SK-N-SH treated with all-trans-retinoic acid at 6 μM for 48 hours (cell line): ENCODE measurements around the gene ATP12A.

Experiments used
- ATAC-seq: fragments of 200-7000 bp; cut with Tn5 transposase; 3 replicates; pipeline ENCODE4 v1.9.1; 2020; ENCODE audit warnings: mild to moderate bottlenecking, moderate library complexity
- ARNTL ChIP-seq: fragments of 450-650 bp; formaldehyde crosslinking; IDR thresholded peaks from 2 replicates; pipeline ENCODE4 v1.5.0; 2020; ENCODE audit warnings: low read depth, mild to moderate bottlenecking, moderate library complexity, borderline replicate concordance
- CSDC2 ChIP-seq: fragments of 250-450 bp; sonication (Bioruptor Pico); IDR thresholded peaks from 2 replicates; pipeline ENCODE4 v1.5.0; 2020; ENCODE audit warnings: mild to moderate bottlenecking, moderate library complexity
- ESRRG ChIP-seq: fragments of 250-450 bp; sonication (Bioruptor Pico); IDR thresholded peaks from 2 replicates; pipeline ENCODE4 v1.6.1; 2021; ENCODE audit warnings: mild to moderate bottlenecking
- GLIS3 ChIP-seq: fragments of 250-450 bp; sonication (Bioruptor Pico); IDR thresholded peaks from 2 replicates; pipeline ENCODE4 v1.5.0; 2020; ENCODE audit warnings: mild to moderate bottlenecking, moderate library complexity
- ISL1 ChIP-seq: fragments of 250-450 bp; sonication (Bioruptor Pico); IDR thresholded peaks from 2 replicates; pipeline ENCODE4 v2.1.2; 2022; ENCODE audit warnings: mild to moderate bottlenecking, moderate library complexity
- OSR1 ChIP-seq: fragments of 250-450 bp; sonication (Bioruptor Pico); IDR thresholded peaks from 2 replicates; pipeline ENCODE4 v1.8.0; 2022; ENCODE audit warnings: moderate library complexity, mild to moderate bottlenecking, inconsistent platforms
- PPARA ChIP-seq: fragments of 250-450 bp; sonication (Bioruptor Pico); IDR thresholded peaks from 2 replicates; pipeline ENCODE4 v1.5.0; 2020; ENCODE audit warnings: mild to moderate bottlenecking, borderline replicate concordance
- RARB ChIP-seq: fragments of 250-450 bp; sonication (Bioruptor Pico); IDR thresholded peaks from 2 replicates; pipeline ENCODE4 v1.8.0; 2021; ENCODE audit warnings: mild to moderate bottlenecking, moderate library complexity
- SNAI2 ChIP-seq: fragments of 250-450 bp; sonication (Bioruptor Pico); IDR thresholded peaks from 2 replicates; pipeline ENCODE4 v1.5.0; 2020; ENCODE audit warnings: mild to moderate bottlenecking, moderate library complexity
- TCF4 ChIP-seq: fragments of 250-450 bp; sonication (Bioruptor Pico); IDR thresholded peaks from 2 replicates; pipeline ENCODE4 v1.8.0; 2021; ENCODE audit warnings: mild to moderate bottlenecking, moderate library complexity, borderline replicate concordance
- TOX ChIP-seq: fragments of 250-450 bp; sonication (Bioruptor Pico); IDR thresholded peaks from 2 replicates; pipeline ENCODE4 v1.8.0; 2021; ENCODE audit warnings: mild to moderate bottlenecking, moderate library complexity, borderline replicate concordance
- ZC3H10 ChIP-seq: fragments of 250-450 bp; sonication (Bioruptor Pico); IDR thresholded peaks from 2 replicates; pipeline ENCODE4 v1.5.1; 2021; ENCODE audit warnings: mild to moderate bottlenecking, moderate library complexity
- ZFP3 ChIP-seq: fragments of 250-450 bp; sonication (Bioruptor Pico); IDR thresholded peaks from 2 replicates; pipeline ENCODE4 v1.5.0; 2020; ENCODE audit warnings: mild to moderate bottlenecking, moderate library complexity
- ZFP30 ChIP-seq: fragments of 450-650 bp; formaldehyde crosslinking; IDR thresholded peaks from 2 replicates; pipeline ENCODE4 v1.5.0; 2022; ENCODE audit warnings: mild to moderate bottlenecking, moderate library complexity
- ZNF70 ChIP-seq: fragments of 450-650 bp; formaldehyde crosslinking; IDR thresholded peaks from 2 replicates; pipeline ENCODE4 v1.5.0; 2020; ENCODE audit warnings: mild to moderate bottlenecking, moderate library complexity
- ZNF8 ChIP-seq: fragments of 450-650 bp; formaldehyde crosslinking; IDR thresholded peaks from 2 replicates; pipeline ENCODE4 v1.5.0; 2020; ENCODE audit warnings: mild to moderate bottlenecking, moderate library complexity
- TF ChIP-seq, protein P1 (sequence below): fragments of 250-450 bp; sonication (Bioruptor Pico); IDR thresholded peaks from 2 replicates; pipeline ENCODE4 v1.8.0; 2021; ENCODE audit warnings: low read depth, mild to moderate bottlenecking, moderate library complexity, borderline replicate concordance
- TF ChIP-seq, protein P2 (sequence below): fragments of 250-450 bp; sonication (Bioruptor Pico); IDR thresholded peaks from 2 replicates; pipeline ENCODE4 v1.5.1; 2021; ENCODE audit warnings: mild to moderate bottlenecking, moderate library complexity
- TF ChIP-seq, protein P3 (sequence below): fragments of 250-450 bp; sonication (Bioruptor Pico); IDR thresholded peaks from 2 replicates; pipeline ENCODE4 v1.5.1; 2020; ENCODE audit warnings: low read depth, mild to moderate bottlenecking, moderate library complexity
- TF ChIP-seq, protein P4 (sequence below): fragments of 250-450 bp; sonication (Bioruptor Pico); IDR thresholded peaks from 2 replicates; pipeline ENCODE4 v1.8.0; 2020; ENCODE audit warnings: mild to moderate bottlenecking, moderate library complexity, borderline replicate concordance

The ATP12A gene

DNA sequence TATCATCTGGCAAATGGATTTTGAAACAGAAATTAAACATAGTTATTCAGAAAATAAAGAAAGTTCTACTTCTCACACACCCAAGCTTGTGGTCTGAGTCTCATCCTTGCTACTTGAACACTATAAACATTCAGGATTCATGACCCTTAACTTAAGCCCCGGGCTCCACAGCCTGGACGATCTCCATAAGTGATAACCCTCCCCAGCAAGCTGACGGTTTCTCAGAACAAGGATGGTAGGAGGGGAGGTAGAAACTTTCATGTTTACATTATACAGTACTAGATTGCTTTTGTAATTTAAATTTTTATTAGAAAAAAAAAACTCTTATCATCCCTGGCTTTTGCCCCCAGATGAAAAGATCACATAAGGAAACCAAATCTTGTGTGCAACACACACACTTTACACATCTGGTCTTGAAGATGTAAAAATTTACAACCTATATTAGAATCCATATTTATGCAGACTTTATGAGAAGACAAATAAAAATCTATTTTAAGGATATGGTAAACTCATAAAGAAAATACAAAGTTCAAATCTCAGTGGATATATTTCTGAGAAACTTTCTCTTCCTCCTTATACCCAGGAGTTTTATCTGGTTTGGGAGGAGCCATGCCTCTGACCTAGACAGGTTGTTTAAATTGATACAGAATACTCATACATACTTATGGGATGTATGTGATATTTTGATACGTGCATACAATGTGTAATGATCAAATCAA lies 20.0 kb upstream of the ATP12A start:
- ATAC-seq, result no peak

DNA sequence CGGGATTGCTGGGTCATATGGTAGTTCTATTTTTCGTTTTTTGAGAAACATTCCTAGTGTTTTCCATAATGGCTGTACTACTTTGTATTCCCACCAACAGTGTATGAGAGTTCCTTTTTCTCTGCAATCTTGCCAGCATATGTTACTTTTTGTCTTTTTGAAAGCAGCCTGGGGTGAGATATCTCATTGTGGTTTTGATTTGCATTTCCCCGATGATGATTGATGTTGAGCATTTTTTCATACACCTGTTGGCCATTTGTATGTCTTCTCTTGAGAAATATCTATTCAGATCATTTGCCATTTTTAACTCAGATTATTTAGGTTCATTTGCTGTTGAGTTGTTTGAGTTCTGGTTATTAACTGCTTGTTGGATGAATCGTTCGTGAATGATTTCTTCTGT lies 18.5 kb upstream of the ATP12A start:
- ATAC-seq, result no peak
- TF ChIP-seq ZNF8 (no peak), OSR1 (CRISPR knock-in tag) (no peak), ISL1 (CRISPR knock-in tag) (no peak), TCF4 (no peak), GLIS3 (CRISPR knock-in tag) (no peak), ARNTL (CRISPR knock-in tag) (no peak), RARB (CRISPR knock-in tag) (no peak), CSDC2 (CRISPR knock-in tag) (no peak), PPARA (CRISPR knock-in tag) (no peak), ZNF70 (CRISPR knock-in tag) (no peak), TOX (no peak), ZFP30 (CRISPR knock-in tag) (no peak), ESRRG (CRISPR knock-in tag) (no peak), SNAI2 (CRISPR knock-in tag) (no peak), ZC3H10 (CRISPR knock-in tag) (no peak)
- TF ChIP-seq, protein P1, sequence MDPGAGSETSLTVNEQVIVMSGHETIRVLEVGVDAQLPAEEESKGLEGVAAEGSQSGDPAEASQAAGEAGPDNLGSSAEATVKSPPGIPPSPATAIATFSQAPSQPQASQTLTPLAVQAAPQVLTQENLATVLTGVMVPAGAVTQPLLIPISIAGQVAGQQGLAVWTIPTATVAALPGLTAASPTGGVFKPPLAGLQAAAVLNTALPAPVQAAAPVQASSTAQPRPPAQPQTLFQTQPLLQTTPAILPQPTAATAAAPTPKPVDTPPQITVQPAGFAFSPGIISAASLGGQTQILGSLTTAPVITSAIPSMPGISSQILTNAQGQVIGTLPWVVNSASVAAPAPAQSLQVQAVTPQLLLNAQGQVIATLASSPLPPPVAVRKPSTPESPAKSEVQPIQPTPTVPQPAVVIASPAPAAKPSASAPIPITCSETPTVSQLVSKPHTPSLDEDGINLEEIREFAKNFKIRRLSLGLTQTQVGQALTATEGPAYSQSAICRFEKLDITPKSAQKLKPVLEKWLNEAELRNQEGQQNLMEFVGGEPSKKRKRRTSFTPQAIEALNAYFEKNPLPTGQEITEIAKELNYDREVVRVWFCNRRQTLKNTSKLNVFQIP (CRISPR knock-in tag), result no peak
- TF ChIP-seq, protein P2, sequence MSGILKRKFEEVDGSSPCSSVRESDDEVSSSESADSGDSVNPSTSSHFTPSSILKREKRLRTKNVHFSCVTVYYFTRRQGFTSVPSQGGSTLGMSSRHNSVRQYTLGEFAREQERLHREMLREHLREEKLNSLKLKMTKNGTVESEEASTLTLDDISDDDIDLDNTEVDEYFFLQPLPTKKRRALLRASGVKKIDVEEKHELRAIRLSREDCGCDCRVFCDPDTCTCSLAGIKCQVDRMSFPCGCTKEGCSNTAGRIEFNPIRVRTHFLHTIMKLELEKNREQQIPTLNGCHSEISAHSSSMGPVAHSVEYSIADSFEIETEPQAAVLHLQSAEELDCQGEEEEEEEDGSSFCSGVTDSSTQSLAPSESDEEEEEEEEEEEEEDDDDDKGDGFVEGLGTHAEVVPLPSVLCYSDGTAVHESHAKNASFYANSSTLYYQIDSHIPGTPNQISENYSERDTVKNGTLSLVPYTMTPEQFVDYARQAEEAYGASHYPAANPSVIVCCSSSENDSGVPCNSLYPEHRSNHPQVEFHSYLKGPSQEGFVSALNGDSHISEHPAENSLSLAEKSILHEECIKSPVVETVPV (CRISPR knock-in tag), result no peak
- TF ChIP-seq, protein P3, sequence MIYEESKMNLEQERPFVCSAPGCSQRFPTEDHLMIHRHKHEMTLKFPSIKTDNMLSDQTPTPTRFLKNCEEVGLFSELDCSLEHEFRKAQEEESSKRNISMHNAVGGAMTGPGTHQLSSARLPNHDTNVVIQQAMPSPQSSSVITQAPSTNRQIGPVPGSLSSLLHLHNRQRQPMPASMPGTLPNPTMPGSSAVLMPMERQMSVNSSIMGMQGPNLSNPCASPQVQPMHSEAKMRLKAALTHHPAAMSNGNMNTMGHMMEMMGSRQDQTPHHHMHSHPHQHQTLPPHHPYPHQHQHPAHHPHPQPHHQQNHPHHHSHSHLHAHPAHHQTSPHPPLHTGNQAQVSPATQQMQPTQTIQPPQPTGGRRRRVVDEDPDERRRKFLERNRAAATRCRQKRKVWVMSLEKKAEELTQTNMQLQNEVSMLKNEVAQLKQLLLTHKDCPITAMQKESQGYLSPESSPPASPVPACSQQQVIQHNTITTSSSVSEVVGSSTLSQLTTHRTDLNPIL (CRISPR knock-in tag), result no peak
- TF ChIP-seq, protein P4, sequence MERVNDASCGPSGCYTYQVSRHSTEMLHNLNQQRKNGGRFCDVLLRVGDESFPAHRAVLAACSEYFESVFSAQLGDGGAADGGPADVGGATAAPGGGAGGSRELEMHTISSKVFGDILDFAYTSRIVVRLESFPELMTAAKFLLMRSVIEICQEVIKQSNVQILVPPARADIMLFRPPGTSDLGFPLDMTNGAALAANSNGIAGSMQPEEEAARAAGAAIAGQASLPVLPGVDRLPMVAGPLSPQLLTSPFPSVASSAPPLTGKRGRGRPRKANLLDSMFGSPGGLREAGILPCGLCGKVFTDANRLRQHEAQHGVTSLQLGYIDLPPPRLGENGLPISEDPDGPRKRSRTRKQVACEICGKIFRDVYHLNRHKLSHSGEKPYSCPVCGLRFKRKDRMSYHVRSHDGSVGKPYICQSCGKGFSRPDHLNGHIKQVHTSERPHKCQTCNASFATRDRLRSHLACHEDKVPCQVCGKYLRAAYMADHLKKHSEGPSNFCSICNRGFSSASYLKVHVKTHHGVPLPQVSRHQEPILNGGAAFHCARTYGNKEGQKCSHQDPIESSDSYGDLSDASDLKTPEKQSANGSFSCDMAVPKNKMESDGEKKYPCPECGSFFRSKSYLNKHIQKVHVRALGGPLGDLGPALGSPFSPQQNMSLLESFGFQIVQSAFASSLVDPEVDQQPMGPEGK, result no peak

More for the DNA sequence above, 20.0 kb upstream of the ATP12A start:
- TF ChIP-seq RARB (CRISPR knock-in tag) (no peak), ZFP30 (CRISPR knock-in tag) (no peak)
- TF ChIP-seq, protein P3 (CRISPR knock-in tag), result no peak
- TF ChIP-seq, protein P1 (CRISPR knock-in tag), result no peak

DNA sequence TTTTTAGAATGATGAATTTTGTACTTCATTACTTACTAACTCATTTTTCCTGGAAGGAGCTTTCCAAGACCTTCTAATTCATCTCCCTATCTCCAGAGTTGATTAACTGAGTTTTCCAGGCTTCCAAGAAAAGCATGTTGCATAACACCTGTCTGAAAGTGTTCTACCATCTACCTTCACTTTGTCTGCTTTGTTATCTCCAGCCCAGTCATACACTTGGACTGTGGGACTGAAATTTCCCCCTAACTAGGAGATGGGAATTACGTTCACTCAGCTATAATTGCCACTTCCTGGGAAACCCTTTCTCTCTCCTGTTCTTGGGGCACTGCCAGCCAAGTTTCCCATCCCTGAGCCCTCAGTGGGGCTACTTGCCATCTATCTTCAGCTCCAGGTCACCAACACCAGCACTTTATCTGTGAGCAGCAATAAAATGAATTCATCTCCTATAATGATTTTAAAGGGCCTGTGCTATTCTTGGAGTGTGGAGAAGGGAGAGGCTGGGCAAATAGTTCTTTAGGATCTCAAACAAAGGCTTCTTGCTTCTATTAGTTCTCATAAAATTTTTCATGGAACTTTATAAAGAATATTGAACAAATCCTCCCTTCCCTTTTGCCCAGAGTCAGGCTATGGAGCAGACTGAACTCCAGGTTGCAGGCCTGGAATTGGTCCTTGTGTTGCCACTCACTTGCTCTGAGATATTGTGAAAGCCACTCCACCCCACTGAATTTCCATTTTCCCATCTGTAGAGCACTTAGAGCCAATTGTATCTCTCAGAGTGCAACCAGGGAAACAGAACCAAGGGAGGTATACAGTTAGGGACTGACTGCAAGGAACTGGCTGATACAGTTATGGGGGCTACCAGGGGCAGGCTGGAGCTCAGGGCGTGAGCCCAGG lies 17.8 kb upstream of the ATP12A start:
- TF ChIP-seq ZFP3 (CRISPR knock-in tag), result no peak
- TF ChIP-seq CSDC2 (CRISPR knock-in tag), result no peak
- TF ChIP-seq, protein P1 (CRISPR knock-in tag), result no peak
- ATAC-seq, result no peak
